HTERT RPE-1 (cell line): ENCODE results near the gene NGF.

Experiments
- in situ Hi-C: fragments of 300-500 bp; cut with MboI; formaldehyde crosslinking; loops from 4 replicates; pipeline ENCODE4 v1.14.3; 2020; ENCODE audit warnings: low sequenced_read_pairs

The NGF gene

DNA sequence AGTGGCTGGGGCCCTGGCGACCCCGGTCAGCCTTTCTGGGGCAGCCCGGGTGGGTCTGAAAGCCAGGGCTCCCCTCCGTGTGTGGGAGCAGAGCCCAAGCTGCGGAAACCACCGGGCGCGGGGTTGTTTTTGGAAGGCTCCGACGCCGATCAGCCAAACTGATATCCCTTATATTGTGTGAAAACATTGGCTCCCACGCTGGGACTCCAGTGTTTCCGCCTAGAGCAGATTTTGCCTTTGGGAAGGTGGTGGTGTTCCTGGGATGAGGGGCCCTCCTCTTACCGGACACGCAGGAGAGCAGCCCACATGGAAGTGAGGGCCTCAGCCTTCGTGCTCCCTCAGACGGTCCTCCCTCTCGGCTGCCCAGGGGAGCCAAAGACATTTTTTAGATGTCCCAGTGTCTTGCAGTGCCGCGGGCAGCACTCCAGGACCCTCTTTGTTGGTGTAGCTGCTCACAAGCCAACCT, 54.3 kb downstream of the NGF start:
- in situ Hi-C loops, result no loop called here

DNA sequence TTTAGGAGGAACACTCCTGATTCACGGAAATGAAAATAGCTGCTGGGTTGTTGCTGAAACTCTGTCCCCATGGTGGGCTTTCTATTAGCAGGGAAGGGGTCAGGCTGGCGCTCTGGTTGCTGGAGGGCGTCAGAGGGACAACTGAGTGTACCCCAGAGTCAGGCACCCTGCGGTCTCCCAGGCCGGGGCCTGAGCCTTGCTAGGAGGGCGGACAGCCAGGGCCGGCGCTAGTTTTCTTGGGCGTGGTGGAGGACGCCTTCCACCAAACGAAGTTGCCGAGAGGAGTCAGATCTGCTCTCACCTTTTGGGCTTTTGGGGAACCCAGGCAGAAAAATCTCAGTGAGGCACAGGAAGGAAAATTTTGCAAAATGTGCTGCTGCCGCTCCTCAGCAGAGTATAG, 54.8 kb downstream of the NGF start:
- in situ Hi-C loops, result no loop called here

DNA sequence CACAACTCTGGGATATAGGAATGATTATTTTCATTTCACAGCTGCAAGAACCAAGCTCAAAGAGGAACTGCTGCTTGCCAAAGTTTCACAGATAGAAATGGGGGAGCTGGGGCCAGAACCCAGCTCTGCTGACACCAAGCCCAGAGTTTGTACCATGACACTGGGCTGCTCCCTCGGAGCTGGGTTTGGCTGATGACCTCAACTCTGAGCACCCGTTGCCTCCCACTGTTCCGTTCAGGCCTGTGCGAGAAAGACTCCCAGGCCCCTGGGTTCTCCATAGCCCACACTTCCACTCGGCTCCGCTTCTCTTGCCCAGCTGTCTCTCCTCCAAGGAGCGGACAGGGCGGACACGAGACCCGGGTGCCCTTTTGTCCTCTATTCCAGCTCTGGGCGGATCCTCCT, 55.2 kb downstream of the NGF start:
- in situ Hi-C loops, result no loop called here

- in situ Hi-C loops, result no loop called here
Measured at GRCh38 chr1:115281143-115281542, 56.9 kb downstream of the NGF start.

DNA sequence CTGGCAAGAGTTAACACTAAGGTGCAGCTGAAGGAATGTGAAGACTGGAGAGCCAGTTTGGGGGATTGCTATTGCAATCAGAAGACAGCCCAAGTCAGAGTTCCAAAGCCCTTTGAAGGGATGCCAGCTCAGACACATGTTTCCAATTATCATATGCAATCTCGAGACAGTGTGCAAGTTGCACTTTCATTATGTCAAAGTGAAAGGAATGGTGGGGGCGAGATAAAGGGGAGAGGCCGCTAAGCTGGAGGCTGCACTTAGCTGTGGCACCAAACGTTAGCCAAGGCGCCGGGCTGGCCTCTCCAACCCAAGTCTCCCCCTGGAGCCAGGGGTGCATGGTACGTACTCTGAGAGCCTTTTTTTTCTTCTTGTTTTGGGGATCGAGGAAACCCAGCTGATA, 58.0 kb downstream of the NGF start:
- in situ Hi-C loops, result no loop called here

DNA sequence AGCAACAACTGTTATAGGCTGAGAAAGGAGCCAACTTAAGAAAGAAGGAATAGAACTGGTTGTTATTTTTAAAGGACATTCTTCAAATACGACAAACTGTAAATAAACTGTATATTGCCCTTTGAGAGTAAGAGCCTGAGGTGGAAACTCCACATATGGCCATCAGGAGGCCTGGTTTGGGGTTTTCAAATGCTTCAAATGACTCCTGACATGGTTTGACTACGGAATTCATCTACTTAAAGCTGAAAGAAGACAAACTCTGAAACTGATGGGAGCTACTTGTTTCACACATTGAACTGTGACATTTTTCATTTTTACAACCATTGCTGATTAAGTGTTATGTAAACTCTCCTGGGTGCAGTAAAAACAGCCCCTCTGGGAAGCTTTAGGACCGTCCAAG, 59.8 kb downstream of the NGF start:
- in situ Hi-C loops, result no loop called here

- in situ Hi-C loops, result no loop called here
Measured at GRCh38 chr1:115277276-115277675, 60.8 kb downstream of the NGF start.

DNA sequence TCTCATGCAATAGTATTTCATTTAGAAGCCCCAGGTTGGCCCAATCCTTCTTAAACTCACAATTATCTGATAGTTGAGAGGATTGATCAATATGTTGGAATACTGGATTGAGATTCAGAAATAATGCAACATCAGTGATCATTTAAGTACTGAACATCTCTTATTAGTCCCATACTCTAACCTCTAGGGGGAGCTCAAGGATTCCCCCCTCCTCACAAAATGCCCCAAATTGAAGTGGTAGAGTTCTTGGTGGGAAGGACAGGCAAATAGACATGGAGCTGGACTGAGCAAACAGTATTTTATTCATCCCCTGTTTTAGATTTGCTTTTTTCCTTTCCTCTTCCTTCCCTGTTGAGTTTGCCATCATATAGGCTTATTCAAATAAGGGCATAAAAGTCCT, 62.8 kb downstream of the NGF start:
- in situ Hi-C loops, result no loop called here

- in situ Hi-C loops, result no loop called here
Measured at GRCh38 chr1:115274467-115274866, 63.6 kb downstream of the NGF start.

DNA sequence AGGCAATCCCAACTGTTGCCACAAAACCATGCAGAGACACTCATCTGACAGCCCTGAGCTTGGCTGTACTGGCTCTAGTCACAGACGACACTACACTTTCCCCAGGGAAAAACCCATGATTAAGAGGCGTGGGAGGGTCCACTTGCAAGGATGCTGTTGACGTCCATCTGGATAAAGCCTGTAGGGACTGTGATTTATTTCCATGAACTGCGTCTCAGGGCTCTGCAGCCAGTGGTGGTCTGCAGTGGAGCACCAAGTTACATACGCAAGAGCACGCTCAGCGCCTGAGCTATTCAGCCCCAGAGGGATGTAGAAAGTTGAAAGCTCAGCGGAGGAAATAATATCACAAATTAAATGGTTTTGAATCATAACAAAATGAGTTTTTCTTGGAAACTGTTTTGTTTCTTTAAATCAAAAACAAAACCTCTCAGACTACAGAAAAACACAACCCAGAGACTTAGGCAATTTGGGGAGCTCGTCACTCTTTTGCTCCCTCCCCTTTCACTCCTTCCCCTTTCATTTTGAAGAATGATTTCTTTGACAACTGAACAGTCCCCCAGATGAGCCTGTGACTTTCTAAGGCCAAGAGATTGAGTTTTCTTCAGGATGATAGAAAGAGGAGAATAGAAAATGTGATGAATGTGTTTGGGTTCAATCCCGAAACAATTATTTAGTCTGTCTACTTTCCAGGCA, 71.2 kb downstream of the NGF start:
- in situ Hi-C loops, result no loop called here

DNA sequence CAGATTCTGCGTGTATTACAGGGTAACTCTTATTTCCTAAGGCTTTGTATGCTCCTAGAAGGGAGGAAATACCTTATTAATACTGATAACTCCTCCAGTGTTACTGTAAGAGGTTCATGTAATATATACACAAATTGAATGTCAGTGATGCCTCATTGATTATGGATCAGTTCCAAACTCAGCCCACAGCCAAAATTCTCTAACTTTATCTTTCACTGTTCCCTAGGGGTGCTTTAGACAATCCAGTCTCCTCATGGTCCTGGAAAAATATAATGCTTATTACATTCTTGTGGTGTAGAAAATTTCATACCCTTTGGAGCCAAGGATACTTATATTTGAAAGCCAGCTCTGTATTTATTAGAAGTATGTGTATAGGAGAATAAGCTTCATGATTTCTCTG, 73.0 kb downstream of the NGF start:
- in situ Hi-C loops, result no loop called here

- in situ Hi-C loops, result no loop called here
Measured at GRCh38 chr1:115262886-115263285, 75.2 kb downstream of the NGF start.

DNA sequence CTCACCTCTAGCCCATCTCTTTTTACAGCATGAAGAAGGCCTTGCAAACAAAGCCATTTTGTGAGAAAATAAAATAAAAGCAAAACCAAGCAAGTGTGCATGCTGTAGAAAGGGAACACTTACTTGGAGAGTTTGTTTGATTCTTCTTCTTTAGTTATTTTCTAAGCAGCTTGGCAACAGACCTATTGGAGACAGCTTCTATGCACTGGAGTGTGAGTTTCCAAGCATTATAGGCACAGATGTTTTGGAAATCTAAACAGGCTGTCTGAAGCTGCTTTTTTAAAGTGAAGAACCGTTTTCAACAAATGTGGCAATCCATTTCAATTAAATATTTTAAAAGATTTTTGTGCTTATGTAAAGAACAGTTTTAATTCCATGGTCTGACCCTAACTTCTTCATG, 76.6 kb downstream of the NGF start:
- in situ Hi-C loops, result no loop called here

DNA sequence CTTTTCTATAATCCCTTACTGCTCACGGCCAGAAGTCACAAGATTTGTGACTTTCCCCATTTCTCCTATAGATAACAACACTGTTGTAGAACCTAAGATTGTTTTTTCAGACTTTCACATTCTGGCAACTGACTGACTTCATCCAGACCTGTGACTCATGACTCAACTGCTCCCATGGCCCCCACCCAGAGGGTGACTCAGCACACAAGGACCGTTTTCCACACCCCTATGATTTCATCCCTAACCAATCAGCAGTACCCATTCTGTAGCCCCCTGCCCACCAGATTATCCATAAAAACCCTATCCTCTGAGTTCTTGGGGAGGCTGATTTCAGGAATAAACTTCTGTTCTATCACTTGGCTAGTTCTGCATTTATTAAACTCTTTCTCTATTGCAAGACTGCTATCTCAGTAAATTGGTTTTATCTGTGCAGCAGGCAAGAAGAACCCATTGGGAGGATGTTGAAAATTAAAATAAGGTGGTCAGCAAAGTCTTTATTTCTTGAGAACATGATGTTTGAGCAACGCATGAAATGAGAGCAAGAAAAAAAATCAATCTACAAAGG, 79.7 kb downstream of the NGF start:
- in situ Hi-C loops, result no loop called here

DNA sequence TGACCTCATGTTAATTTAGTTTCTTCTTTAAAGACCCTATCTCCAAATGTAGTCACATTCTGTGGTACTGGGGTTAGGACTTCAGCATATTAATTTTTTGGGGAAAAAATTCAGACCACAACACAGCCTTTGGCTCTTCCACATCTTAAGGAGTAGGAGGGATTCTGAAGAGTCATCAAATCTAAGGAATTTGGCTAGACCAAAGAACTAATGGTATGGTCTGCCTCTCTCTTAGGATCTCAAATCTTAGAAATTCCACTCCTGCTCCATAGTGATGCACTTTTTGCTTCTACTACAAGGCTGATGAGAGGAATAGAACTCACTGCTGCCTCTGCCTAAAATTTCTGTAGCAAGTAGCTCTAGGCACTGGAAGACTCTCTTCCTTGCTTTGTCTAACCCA, 80.5 kb downstream of the NGF start:
- in situ Hi-C loops, result no loop called here

DNA sequence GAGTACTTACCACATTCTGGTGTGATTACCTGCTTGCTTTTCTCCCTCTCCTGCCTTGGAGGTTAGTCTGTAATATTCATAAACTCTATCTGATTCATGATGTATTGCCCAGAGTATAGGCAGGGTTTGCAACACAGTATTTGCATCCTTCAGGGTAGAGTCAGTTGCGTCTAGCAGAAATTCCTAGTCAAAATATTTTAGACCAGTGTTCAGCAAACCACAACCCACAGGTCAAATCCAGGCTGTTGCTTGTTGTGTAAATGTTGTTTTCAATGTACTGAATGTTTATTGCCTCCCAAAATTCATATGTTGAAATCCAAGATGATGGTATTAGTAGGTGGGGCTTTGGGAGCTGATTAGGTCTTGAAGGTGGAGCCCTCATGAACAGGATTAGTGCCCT, 82.9 kb downstream of the NGF start:
- in situ Hi-C loops, result no loop called here

GRCh38 chr1:115252585-115252984, 85.5 kb downstream of the NGF start:
- in situ Hi-C loops, result no loop called here

- in situ Hi-C loops, result no loop called here
Measured at GRCh38 chr1:115251856-115252255, 86.2 kb downstream of the NGF start.

DNA sequence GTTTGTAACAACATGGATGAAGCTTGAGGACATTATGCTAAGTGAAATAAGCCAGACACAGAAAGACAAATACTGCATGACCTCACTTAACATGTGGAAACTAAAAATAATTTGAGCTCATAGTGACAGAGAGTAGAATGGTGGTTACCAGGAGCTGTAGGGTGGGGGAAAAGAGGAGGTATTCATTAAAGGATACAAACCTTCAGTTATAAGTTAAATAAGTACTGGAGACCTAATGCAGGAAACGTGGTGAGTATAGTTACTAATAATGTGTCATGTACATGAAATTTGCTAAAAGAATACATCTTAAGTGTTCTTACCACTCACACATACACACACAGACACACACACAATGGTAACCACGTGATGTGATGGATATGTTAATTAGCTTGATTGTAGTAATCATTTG, 86.7 kb downstream of the NGF start:
- in situ Hi-C loops, result no loop called here

GRCh38 chr1:115246526-115246925, 91.5 kb downstream of the NGF start:
- in situ Hi-C loops, result no loop called here

DNA sequence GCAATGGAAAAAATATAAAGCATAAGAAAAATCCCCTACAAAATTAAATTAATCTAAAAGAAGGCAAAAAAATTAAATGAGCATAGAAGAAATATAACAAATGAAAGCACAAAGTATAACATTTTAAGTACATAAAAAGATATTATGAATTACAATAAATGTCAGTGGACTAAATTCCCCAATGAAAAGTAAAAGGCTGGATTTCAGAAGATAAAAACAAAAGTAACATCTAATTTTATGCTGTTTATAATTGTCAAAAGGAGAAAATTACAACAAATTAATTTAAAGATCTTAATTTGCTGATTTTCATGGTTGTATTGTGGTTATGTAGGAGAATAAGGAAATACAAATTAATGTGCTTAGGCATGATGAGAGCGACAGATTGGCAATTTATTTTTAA, 92.8 kb downstream of the NGF start:
- in situ Hi-C loops, result no loop called here

DNA sequence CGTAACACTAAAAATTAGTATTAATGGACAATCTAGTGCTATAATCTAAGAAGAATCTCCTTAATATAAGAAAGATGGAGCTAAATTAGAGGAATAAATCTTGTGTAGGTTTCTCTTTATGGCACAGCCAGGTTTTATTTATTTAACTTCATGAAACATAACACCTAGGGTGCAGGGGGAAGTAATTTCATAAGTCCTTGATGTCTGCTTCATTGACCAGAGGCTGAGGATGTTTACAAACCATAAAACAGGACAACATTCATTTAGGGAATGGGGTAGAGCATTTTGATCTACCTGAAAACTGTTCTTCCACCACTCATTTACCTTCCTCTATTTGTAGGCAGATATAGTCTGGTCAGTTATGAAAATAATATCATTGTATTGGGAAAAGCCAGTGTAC, 95.5 kb downstream of the NGF start:
- in situ Hi-C loops, result no loop called here

DNA sequence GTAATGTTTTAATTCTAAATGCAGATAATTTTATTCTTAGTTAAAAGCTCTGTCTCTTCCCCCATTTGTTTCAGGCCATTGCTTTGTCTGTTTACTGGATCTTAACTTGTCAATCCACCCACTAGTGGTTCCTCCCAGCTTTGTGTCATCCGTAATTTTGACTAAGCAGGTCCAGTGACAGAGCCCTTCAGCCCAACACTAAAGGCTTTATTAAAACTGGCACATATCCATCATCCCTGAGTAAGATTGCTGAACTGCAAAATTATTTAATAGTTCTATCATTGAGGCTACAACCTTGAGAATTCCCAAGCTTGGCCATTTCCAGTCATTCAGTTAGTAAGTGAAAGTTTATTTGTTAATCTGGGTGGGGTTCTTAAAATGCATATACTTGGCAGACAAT, 96.7 kb downstream of the NGF start:
- in situ Hi-C loops, result no loop called here
